RWPE2 (cell line): ENCODE measurements around the gene TSPEAR.
"Not testable (repeated sequence)": the region's sequence is repeated elsewhere in the genome, so short reads cannot be mapped to it uniquely, and the experiment has no call there.

Experiments used
- ATAC-seq: fragments of 200-7000 bp; cut with Tn5 transposase; 3 replicates; pipeline ENCODE4 v1.9.1; 2021; ENCODE audit warnings: low read depth
- DNase-seq: peaks from one replicate; pipeline ENCODE4 v3.0.0-alpha.2; 2020; ENCODE audit warnings: low spot score
- H3K27ac ChIP-seq: fragments of 450-650 bp; 2 replicates; pipeline ENCODE4 v1.5.1; 2017; ENCODE audit warnings: mild to moderate bottlenecking; ENCODE audit not compliant: poor library complexity, severe bottlenecking
- H3K27me3 ChIP-seq: fragments of 250-450 bp; sonication (Bioruptor Pico); 2 replicates; pipeline ENCODE4 v1.5.1; 2021; ENCODE audit warnings: mild to moderate bottlenecking, moderate library complexity; ENCODE audit not compliant: insufficient read depth, poor library complexity, severe bottlenecking
- H3K36me3 ChIP-seq: fragments of 250-450 bp; sonication (Bioruptor Pico); 2 replicates; pipeline ENCODE4 v1.5.1; 2020; ENCODE audit warnings: low read depth, mild to moderate bottlenecking, moderate library complexity
- H3K4me1 ChIP-seq: fragments of 250-450 bp; sonication (Bioruptor Pico); 2 replicates; pipeline ENCODE4 v1.5.1; 2021; ENCODE audit warnings: mild to moderate bottlenecking, moderate library complexity; ENCODE audit not compliant: insufficient read depth, poor library complexity, severe bottlenecking
- H3K4me3 ChIP-seq: fragments of 250-450 bp; sonication (Bioruptor Pico); 2 replicates; pipeline ENCODE4 v1.5.1; 2021; ENCODE audit warnings: mild to moderate bottlenecking, moderate library complexity; ENCODE audit not compliant: severe bottlenecking
- H3K9me3 ChIP-seq: fragments of 250-450 bp; sonication (Bioruptor Pico); 2 replicates; pipeline ENCODE4 v1.5.1; 2021; ENCODE audit warnings: mild to moderate bottlenecking, moderate library complexity; ENCODE audit not compliant: severe bottlenecking
- TF ChIP-seq, protein P1 (sequence below): fragments of 450-650 bp; IDR thresholded peaks from one replicate; pipeline ENCODE4 v1.5.1; 2017; ENCODE audit warnings: mild to moderate bottlenecking, moderate library complexity; ENCODE audit not compliant: poor library complexity, severe bottlenecking

TSPEAR gene

DNA sequence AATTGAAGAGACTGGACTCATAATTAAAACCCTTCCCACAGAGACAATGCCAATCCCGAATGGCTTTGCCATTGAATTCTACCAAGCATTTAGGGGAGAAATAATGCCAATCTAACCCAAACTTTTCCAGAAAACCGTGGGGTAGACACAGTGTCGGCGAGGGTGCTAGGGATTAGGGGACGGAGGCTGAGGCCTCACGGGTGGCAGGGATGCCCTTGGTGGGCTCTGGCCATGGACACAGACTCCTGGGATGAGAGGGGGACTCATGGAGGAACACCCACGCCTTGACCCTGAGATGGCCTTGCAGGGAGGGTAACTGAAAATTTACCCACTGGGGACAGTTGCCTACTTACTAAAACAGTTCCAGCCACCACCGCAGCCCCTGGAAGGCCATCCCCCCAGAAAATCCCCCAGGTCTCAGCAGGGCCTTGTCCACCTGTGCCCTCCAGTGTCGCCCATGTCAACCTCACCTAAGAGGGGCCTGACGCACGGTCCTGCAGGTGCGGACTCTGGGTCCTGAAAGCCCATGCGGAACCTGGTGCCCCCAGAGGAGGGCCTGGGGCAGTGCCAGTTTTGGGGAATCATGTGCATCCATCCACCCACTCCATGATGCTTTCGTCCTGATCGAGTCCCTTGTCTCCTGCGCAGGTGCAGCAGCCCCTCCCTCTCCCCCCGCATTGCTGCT, 132.9 kb downstream of the TSPEAR start:
- ATAC-seq (no peak), DNase-seq (no peak)
- Histone ChIP-seq H3K27me3 (no peaks in the 10 kb centered on the region), H3K27ac (no peak overlapping the region), H3K36me3 (no peaks in the 10 kb centered on the region), H3K9me3 (peaks cover 10% of the 10 kb centered on the region), H3K4me3 (no peak overlapping the region), H3K4me1 (no peaks in the 10 kb centered on the region)
- TF ChIP-seq, protein P1, sequence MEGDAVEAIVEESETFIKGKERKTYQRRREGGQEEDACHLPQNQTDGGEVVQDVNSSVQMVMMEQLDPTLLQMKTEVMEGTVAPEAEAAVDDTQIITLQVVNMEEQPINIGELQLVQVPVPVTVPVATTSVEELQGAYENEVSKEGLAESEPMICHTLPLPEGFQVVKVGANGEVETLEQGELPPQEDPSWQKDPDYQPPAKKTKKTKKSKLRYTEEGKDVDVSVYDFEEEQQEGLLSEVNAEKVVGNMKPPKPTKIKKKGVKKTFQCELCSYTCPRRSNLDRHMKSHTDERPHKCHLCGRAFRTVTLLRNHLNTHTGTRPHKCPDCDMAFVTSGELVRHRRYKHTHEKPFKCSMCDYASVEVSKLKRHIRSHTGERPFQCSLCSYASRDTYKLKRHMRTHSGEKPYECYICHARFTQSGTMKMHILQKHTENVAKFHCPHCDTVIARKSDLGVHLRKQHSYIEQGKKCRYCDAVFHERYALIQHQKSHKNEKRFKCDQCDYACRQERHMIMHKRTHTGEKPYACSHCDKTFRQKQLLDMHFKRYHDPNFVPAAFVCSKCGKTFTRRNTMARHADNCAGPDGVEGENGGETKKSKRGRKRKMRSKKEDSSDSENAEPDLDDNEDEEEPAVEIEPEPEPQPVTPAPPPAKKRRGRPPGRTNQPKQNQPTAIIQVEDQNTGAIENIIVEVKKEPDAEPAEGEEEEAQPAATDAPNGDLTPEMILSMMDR: no peak

DNA sequence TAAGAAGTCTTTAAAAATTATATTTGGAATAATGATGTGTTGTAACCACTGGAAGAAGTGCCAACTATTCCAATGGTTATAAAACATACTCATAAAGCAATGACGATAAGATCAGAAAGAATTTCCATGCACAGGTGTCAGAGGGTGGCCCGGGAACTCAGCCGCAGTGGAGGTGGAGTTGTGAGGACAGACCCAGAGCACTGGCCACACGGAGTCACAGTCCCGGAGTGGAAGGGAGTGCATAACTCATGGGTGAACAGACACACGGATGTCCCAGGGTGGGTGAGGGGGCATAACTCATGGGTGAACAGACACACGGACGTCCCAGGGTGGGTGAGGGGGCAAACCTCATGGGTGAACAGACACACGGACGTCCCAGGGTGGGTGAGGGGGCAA, 135.3 kb downstream of the TSPEAR start:
- TF ChIP-seq, protein P1: no peak
- Histone ChIP-seq H3K4me3 (no peak overlapping the region), H3K4me1 (no peaks in the 10 kb centered on the region), H3K27ac (no peak overlapping the region), H3K27me3 (no peaks in the 10 kb centered on the region), H3K36me3 (no peaks in the 10 kb centered on the region), H3K9me3 (peaks cover 4% of the 10 kb centered on the region)
- no peak for ATAC-seq
- DNase-seq: no peak

DNA sequence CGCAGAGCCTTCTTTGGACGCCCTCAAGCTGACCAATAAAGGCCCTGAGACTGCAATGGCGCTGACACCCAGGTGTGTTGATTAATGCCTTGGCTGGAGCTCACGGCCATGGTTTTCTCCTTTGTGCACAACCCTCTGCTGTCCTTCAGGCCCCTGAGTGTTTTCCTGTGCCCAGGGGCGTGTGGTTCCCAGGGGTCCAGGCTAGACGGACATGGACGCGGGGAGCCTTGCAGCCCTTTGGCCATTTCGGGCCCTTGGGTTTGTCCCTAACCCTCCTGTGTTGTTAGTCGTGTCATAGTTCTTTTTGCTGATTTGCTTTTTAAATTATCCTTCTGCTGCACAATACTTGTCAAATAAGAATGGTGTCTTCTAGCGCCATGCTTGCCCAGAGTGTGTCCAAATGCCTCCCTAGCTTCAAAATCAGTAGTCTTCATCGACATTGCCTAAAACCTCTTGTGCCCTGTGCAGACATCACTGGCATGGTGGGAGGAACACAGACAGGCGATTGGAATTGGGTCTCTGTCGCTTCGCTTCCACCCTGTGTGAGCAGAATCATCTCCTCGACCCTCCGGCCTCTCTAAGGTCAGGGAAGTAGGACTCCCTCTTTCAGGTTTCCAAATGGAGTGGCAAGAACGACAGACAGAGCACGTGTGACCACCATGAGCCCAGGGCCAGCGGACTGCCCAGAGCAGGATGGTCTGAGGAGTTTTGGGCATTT, 135.9 kb downstream of the TSPEAR start:
- Histone ChIP-seq H3K36me3 (no peaks in the 10 kb centered on the region), H3K4me1 (no peaks in the 10 kb centered on the region), H3K4me3 (no peak overlapping the region), H3K27ac (no peak overlapping the region), H3K27me3 (no peaks in the 10 kb centered on the region), H3K9me3 (peaks cover 2% of the 10 kb centered on the region)
- ATAC-seq (no peak), DNase-seq (no peak)
- TF ChIP-seq, protein P1: no peak

DNA sequence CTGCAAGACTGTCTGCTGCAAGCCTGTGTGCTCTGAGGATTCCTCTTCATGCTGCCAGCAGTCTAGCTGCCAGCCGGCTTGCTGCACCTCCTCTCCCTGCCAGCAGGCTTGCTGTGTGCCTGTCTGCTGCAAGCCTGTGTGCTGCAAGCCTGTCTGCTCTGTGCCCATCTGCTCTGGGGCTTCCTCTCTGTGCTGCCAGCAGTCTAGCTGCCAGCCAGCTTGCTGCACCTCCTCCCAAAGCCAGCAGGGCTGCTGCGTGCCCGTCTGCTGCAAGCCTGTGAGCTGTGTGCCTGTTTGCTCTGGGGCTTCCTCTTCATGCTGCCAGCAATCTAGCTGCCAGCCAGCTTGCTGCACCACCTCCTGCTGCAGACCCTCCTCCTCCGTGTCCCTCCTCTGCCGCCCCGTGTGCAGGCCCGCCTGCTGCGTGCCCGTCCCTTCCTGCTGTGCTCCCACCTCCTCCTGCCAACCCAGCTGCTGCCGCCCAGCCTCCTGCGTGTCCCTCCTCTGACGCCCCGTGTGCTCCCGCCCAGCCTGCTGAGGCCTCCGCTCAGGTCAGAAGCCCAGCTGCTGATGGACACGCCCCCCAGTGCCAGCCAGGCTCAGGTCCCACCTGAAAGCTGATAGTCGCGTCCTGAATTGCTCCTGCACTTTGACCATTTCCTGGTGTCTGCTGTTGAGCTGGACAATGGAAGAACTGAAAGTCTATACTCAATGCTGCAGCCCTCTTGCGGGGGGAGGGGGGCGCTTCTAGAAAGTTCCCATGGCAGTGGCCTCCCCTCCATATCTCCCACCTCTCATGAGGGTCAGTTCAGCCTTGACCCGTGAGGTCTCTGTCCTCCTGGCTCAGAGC, 136.7 kb downstream of the TSPEAR start:
- Histone ChIP-seq H3K36me3 (no peaks in the 10 kb centered on the region), H3K27me3 (no peaks in the 10 kb centered on the region), H3K4me3 (no peak overlapping the region), H3K27ac (no peak overlapping the region), H3K9me3 (peaks cover 2% of the 10 kb centered on the region), H3K4me1 (no peaks in the 10 kb centered on the region)
- TF ChIP-seq, protein P1: no peak
- ATAC-seq (no peak), DNase-seq (no peak)

DNA sequence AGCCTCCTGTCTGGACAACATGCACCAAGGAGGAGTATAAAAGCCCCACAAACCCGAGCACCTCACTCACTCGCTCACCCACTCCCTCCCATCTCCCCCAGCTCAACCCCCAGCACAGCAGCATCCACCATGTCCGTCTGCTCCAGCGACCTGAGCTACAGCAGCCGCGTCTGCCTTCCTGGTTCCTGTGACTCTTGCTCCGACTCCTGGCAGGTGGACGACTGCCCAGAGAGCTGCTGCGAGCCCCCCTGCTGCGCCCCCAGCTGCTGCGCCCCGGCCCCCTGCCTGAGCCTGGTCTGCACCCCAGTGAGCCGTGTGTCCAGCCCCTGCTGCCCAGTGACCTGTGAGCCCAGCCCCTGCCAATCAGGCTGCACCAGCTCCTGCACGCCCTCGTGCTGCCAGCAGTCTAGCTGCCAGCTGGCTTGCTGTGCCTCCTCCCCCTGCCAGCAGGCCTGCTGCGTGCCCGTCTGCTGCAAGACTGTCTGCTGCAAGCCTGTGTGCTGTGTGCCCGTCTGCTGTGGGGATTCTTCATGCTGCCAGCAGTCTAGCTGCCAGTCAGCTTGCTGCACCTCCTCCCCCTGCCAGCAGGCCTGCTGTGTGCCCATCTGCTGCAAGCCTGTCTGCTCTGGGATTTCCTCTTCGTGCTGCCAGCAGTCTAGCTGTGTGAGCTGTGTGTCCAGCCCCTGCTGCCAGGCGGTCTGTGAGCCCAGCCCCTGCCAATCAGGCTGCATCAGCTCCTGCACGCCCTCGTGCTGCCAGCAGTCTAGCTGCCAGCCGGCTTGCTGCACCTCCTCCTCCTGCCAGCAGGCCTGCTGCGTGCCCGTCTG, 137.5 kb downstream of the TSPEAR start, which contains the start of gene KRTAP10-4:
TSS of gene KRTAP10-4 (plus strand) at position 100 of the 827 bp plus-strand sequence. CDS start at position 130, 30 bp downstream.
- not testable (repeated sequence) for H3K4me1 ChIP-seq, ATAC-seq, H3K9me3 ChIP-seq, DNase-seq, H3K27me3 ChIP-seq, H3K36me3 ChIP-seq, H3K4me3 ChIP-seq, H3K27ac ChIP-seq
